ENCODE measurements around the gene MFSD2B. TPM values are rescaled to one million over a fixed set of nuclear protein-coding genes. Genes with fewer than 3 reads are reported as not detected.

Gene MFSD2B
- total RNA-seq, 2 donors from 2014 or later, result 0.24 to 0.35 TPM

Other genes with a start within 250 kb of the MFSD2B start
- 10 to 100 TPM; 26.1 to 26.6 TPM for gene ATAD2B, start 83.0 kb upstream of the MFSD2B start, total RNA-seq
- gene UBXN2A, start 69.6 kb upstream of the MFSD2B start, total RNA-seq, result 10 to 100 TPM; 14.3 to 16.4 TPM
- 10 to 100 TPM; 14.9 to 17.7 TPM for gene WDCP, start 37.3 kb downstream of the MFSD2B start, total RNA-seq
- 1 to 10 TPM; 2.2 to 4.2 TPM for gene FKBP1B, start 39.7 kb downstream of the MFSD2B start, total RNA-seq
- 100 to 1,000 TPM; 110 to 115 TPM for gene SF3B6, start 66.2 kb downstream of the MFSD2B start, total RNA-seq
- gene TP53I3, start 74.7 kb downstream of the MFSD2B start, total RNA-seq, result 1 to 10 TPM; 1.8 to 4.0 TPM
- under 1 TPM; 0.29 to 0.72 TPM for gene PFN4, start 113.2 kb downstream of the MFSD2B start, total RNA-seq
- 10 to 100 TPM; 18.0 to 18.7 TPM for gene FAM228B, start 113.4 kb downstream of the MFSD2B start, total RNA-seq
- gene FAM228A, start 165.0 kb downstream of the MFSD2B start, total RNA-seq, result under 1 TPM; 0.14 to 0.60 TPM

Data from activated T-cell treated with anti-CD3 and anti-CD28 coated beads, Interleukin-2, amount 50 U/mL, for 72 hours (primary cell).